PC-9 (cell line): ENCODE measurements around the gene BRD9.

Experiments used
- CTCF ChIP-seq: fragments of 200-600 bp; sonication (generic); conservative IDR thresholded peaks from 2 replicates; pipeline ENCODE4 v1.6.1; 2017; ENCODE audit warnings: mixed run types, antibody characterized with exemption, mild to moderate bottlenecking, moderate library complexity
- EZH2 ChIP-seq: fragments of 200-600 bp; sonication (generic); IDR thresholded peaks from 2 replicates; pipeline ENCODE4 v1.8.0; 2017; ENCODE audit warnings: antibody characterized with exemption, low read depth

GRCh38 chr5:914174-914573 lies 21.6 kb upstream of the BRD9 start:
- TF ChIP-seq CTCF (no peak), EZH2 (no peak)
